RWPE1 (cell line): ENCODE results near the gene KPNA4.

Experiments used
- CTCF ChIA-PET: fragments of 350-600 bp; sonication (Branson Sonifier 250); formaldehyde crosslinking; extraction: SDS; loops from one replicate; lab custom pipeline; 2021; lab: Yijun Ruan, JAX
- POLR2A ChIA-PET: fragments of 400-600 bp; formaldehyde crosslinking; extraction: SDS; loops from one replicate; lab custom pipeline; 2020; ENCODE audit warnings: antibody characterized with exemption; ENCODE audit not compliant: low non-redundant PET; lab: Yijun Ruan, JAX
- DNase-seq: peaks from one replicate; pipeline ENCODE4 v3.0.0; 2012; ENCODE audit warnings: low spot score
- H3K27ac ChIP-seq: fragments of 450-650 bp; 2 replicates; pipeline ENCODE4 v1.5.1; 2017
- CTCF ChIP-seq: fragments of 450-650 bp; conservative IDR thresholded peaks from 2 replicates; pipeline ENCODE4 v1.5.1; 2017; ENCODE audit warnings: low read depth, mild to moderate bottlenecking

The KPNA4 gene

GRCh38 chr3:160490166-160490565 lies 75.2 kb downstream of the KPNA4 start:
- DNase-seq, result no peak
- ChIA-PET CTCF (no interaction called here), POLR2A (no interaction called here)
- no peak for TF ChIP-seq CTCF
- no peak overlapping the region for H3K27ac ChIP-seq

GRCh38 chr3:160486459-160486869 lies 78.9 kb downstream of the KPNA4 start:
- CTCF ChIA-PET, result no interaction called here
- DNase-seq, result no peak
- H3K27ac ChIP-seq, result no peak overlapping the region
- peak; percentile 78 for TF ChIP-seq CTCF
- POLR2A ChIA-PET, result no interaction called here

- DNase-seq, result no peak
- H3K27ac ChIP-seq, result no peak overlapping the region
- CTCF ChIA-PET, result no interaction called here
- POLR2A ChIA-PET, result no interaction called here
- no peak for TF ChIP-seq CTCF
These were observed 82.6 kb downstream of the KPNA4 start for GRCh38 chr3:160482796-160483195.

- no peak overlapping the region for H3K27ac ChIP-seq
- POLR2A ChIA-PET, result interaction anchor here (0.7 kb wide), 1 partner anchor 40 kb away, joined by 3 read pairs; no protein-coding TSS in a partner anchor
- CTCF ChIA-PET, result no interaction called here
These were observed 83.5 kb downstream of the KPNA4 start for GRCh38 chr3:160481856-160482255.

GRCh38 chr3:160480931-160481330 lies 84.4 kb downstream of the KPNA4 start:
- no peak for TF ChIP-seq CTCF
- H3K27ac ChIP-seq, result no peak overlapping the region
- CTCF ChIA-PET, result no interaction called here
- DNase-seq, result no peak
- POLR2A ChIA-PET, result no interaction called here

More at GRCh38 chr3:160481856-160482255, 83.5 kb downstream of the KPNA4 start:
- no peak for DNase-seq
- no peak for TF ChIP-seq CTCF

- TF ChIP-seq CTCF, result no peak
- ChIA-PET CTCF (interaction anchor here (0.6 kb wide), 1 partner anchor 881 kb away, joined by 3 read pairs; no protein-coding TSS in a partner anchor), POLR2A (no interaction called here)
- no peak overlapping the region for H3K27ac ChIP-seq
- DNase-seq, result no peak
These were observed 86.0 kb downstream of the KPNA4 start for GRCh38 chr3:160479376-160479775.
